MCF 10A (cell line): ENCODE measurements around the gene AMFR. TPM values are rescaled to one million over a fixed set of nuclear protein-coding genes. Genes with fewer than 3 reads are reported as not detected.
A peak's percentile ranks its signal among the peaks of the same experiment; 100 is the strongest.

Experiments
- Bru-seq: library from RNA; stranded (reverse); fragments of 400-500 nt; gene quantifications from one replicate; lab custom pipeline; 2021; lab: Mats Ljungman, UMichigan
- BruChase-seq, 2 experiments: library from RNA; stranded (reverse); fragments of 400-500 nt; gene quantifications; one replicate each; lab custom pipeline; 2021; lab: Mats Ljungman, UMichigan
- BruUV-seq: library from RNA; stranded (reverse); fragments of 400-500 nt; replicated peaks from 2 replicates; lab custom pipeline; 2021; lab: Mats Ljungman, UMichigan
- CTCF ChIA-PET: fragments of 300-600 bp; sonication (Branson Sonifier 250); formaldehyde crosslinking; extraction: SDS; loops from one replicate; lab custom pipeline; 2021; ENCODE audit warnings: antibody characterized with exemption, inconsistent platforms; lab: Yijun Ruan, JAX
- POLR2A ChIA-PET: fragments of 300-600, 350-650 bp; sonication (Branson Sonifier 250); formaldehyde crosslinking; extraction: SDS; loops from one replicate; lab custom pipeline; 2020; ENCODE audit warnings: antibody characterized with exemption, inconsistent platforms; lab: Yijun Ruan, JAX
- DNase-seq: peaks from one replicate; pipeline ENCODE4 v3.0.0-alpha.2; 2018; ENCODE audit not compliant: unreplicated experiment
- H3K27ac Mint-ChIP-seq: one replicate; pipeline ENCODE4 v1.8.0; 2022; ENCODE audit warnings: mild to moderate bottlenecking, low read depth, mixed read lengths; ENCODE audit not compliant: unreplicated experiment
- H3K27me3 Mint-ChIP-seq: one replicate; pipeline ENCODE4 v1.8.0; 2022; ENCODE audit warnings: mixed read lengths; ENCODE audit not compliant: insufficient read depth, unreplicated experiment
- H3K36me3 Mint-ChIP-seq: one replicate; pipeline ENCODE4 v1.8.0; 2022; ENCODE audit warnings: mild to moderate bottlenecking, moderate library complexity, mixed read lengths; ENCODE audit not compliant: insufficient read depth, unreplicated experiment
- H3K4me1 Mint-ChIP-seq: one replicate; pipeline ENCODE4 v1.8.0; 2022; ENCODE audit warnings: mixed read lengths; ENCODE audit not compliant: insufficient read depth, unreplicated experiment
- H3K4me3 Mint-ChIP-seq: one replicate; pipeline ENCODE4 v1.8.0; 2022; ENCODE audit warnings: mild to moderate bottlenecking, moderate library complexity, mixed read lengths; ENCODE audit not compliant: unreplicated experiment
- H3K9me3 Mint-ChIP-seq: one replicate; pipeline ENCODE4 v1.8.0; 2022; ENCODE audit warnings: mixed read lengths; ENCODE audit not compliant: unreplicated experiment
- intact Hi-C: fragments of 100-400 bp; cut with micrococcal nuclease; formaldehyde crosslinking; loops from 2 replicates; pipeline ENCODE4 v1.14.1; 2022
- long read RNA-seq: library from polyadenylated mRNA; stranded (forward); transcript quantifications from one replicate; pipeline ENCODE4 v2.0.0, GENCODE V29; 2022
- total RNA-seq: library from RNA; stranded (reverse); gene quantifications from 2 replicates; pipeline ENCODE4 v1.2.3, GENCODE V29; 2022
- TF ChIP-seq, protein P1 (sequence below): fragments of 200-600 bp; IDR thresholded peaks from one replicate; pipeline ENCODE4 v1.8.0; 2022; ENCODE audit warnings: antibody characterized with exemption, mild to moderate bottlenecking; ENCODE audit not compliant: unreplicated experiment

The AMFR gene
- total RNA-seq (97.2 and 109 TPM in 2 replicates), Bru-seq, nascent RNA (percentile 81 among the genes with signal in this experiment), BruChase-seq, experiment 1, labeled RNA remaining after a 6-hour chase (percentile 84 among the genes with signal in this experiment), BruChase-seq, experiment 2, labeled RNA remaining after a 2-hour chase (percentile 79 among the genes with signal in this experiment)
- long read RNA-seq, transcript AMFR-201 (14 exons, 3,600 nt): major isoform, 212 of 241 reads
- long read RNA-seq, partial matches to known transcripts: 5 of 241 reads
- long read RNA-seq, other reads (novel, unspliced or antisense): 19 of 241 reads

DNA sequence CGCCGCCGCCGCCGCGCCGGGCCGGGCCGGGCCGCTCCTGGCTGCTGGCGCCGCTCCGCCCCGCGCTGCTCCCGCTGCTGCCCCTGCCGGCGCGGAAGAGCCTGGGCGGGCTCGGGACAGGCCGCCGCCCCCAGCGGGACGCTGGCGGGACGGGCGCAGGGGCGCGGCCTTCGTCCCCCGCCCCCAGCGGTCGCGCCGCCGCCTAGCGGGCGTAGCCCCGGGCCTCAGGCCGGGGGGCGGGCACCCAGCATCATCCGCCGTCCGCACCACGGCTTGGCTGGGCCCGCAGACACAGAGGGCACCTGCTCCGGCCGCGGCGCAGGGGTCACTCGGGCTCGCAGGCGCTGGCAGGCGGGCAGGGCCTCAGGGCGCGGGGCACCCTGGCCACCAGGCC is at the start of gene AMFR:
AMFR (minus strand) TSS at position 107 of the 394 bp plus-strand sequence. CDS start 218 bp downstream, outside the sequence.
- Mint-ChIP-seq H3K27ac (peak within 1 kb of the TSS; percentile 87), H3K36me3 (peaks cover 10% of the 10 kb centered on the region), H3K9me3 (no peaks in the 10 kb centered on the region), H3K27me3 (no peaks in the 10 kb centered on the region), H3K4me3 (peak within 1 kb of the TSS; percentile 91), H3K4me1 (peaks cover 35% of the 10 kb centered on the region)
- peak; percentile 76 for DNase-seq
- POLR2A ChIA-PET: interaction anchor here (3.4 kb wide), 1 partner anchor 25 kb away, joined by 34 read pairs; the partner anchor contains the start of genes NUDT21 and OGFOD1
- CTCF ChIA-PET: interaction anchor here (0.7 kb wide), 1 partner anchor 116 kb away, joined by 4 read pairs; no protein-coding TSS in a partner anchor
- BruUV-seq: no TSS peak
- TF ChIP-seq, protein P1, sequence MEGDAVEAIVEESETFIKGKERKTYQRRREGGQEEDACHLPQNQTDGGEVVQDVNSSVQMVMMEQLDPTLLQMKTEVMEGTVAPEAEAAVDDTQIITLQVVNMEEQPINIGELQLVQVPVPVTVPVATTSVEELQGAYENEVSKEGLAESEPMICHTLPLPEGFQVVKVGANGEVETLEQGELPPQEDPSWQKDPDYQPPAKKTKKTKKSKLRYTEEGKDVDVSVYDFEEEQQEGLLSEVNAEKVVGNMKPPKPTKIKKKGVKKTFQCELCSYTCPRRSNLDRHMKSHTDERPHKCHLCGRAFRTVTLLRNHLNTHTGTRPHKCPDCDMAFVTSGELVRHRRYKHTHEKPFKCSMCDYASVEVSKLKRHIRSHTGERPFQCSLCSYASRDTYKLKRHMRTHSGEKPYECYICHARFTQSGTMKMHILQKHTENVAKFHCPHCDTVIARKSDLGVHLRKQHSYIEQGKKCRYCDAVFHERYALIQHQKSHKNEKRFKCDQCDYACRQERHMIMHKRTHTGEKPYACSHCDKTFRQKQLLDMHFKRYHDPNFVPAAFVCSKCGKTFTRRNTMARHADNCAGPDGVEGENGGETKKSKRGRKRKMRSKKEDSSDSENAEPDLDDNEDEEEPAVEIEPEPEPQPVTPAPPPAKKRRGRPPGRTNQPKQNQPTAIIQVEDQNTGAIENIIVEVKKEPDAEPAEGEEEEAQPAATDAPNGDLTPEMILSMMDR: peak; percentile 12
- intact Hi-C loops: loop anchor here (10.0 kb wide), 1 partner anchor 91 kb away; no protein-coding TSS in a partner anchor

GRCh38 chr16:56470666-56471065 is 45.3 kb upstream of the AMFR start:
- Mint-ChIP-seq H3K9me3 (no peaks in the 10 kb centered on the region), H3K27me3 (no peaks in the 10 kb centered on the region), H3K27ac (peak overlapping the region; percentile 70), H3K4me1 (peaks cover 3% of the 10 kb centered on the region), H3K36me3 (peaks cover 96% of the 10 kb centered on the region), H3K4me3 (no peak overlapping the region)
- POLR2A ChIA-PET: interaction anchor here (1.2 to 1.7 kb wide), 3 partner anchors 10 to 20 kb away, joined by 3 to 5 read pairs (median 5); partner anchors contain the start of genes NUDT21 and OGFOD1
- BruUV-seq: no TSS peak
- intact Hi-C loops: no loop called here
- no peak for DNase-seq
- TF ChIP-seq, protein P1: no peak
- CTCF ChIA-PET: interaction anchor here (0.9 kb wide), 1 partner anchor 12 kb away, joined by 3 read pairs; no protein-coding TSS in a partner anchor

- CTCF ChIA-PET: no interaction called here
- DNase-seq: no peak
- no peak overlapping the region for H3K4me3 Mint-ChIP-seq
- POLR2A ChIA-PET: interaction anchor here (1.2 to 1.7 kb wide), 2 partner anchors 11 to 19 kb away, joined by 5 read pairs; partner anchors contain the start of genes NUDT21 and OGFOD1
- peak overlapping the region; percentile 70 for H3K27ac Mint-ChIP-seq
- TF ChIP-seq, protein P1: no peak
- intact Hi-C loops: no loop called here
- peaks cover 96% of the 10 kb centered on the region for H3K36me3 Mint-ChIP-seq
- H3K4me1 Mint-ChIP-seq: peaks cover 3% of the 10 kb centered on the region
- H3K27me3 Mint-ChIP-seq: no peaks in the 10 kb centered on the region
- BruUV-seq: no TSS peak
- H3K9me3 Mint-ChIP-seq: no peaks in the 10 kb centered on the region
Measured at GRCh38 chr16:56470232-56470631, 44.9 kb upstream of the AMFR start.

DNA sequence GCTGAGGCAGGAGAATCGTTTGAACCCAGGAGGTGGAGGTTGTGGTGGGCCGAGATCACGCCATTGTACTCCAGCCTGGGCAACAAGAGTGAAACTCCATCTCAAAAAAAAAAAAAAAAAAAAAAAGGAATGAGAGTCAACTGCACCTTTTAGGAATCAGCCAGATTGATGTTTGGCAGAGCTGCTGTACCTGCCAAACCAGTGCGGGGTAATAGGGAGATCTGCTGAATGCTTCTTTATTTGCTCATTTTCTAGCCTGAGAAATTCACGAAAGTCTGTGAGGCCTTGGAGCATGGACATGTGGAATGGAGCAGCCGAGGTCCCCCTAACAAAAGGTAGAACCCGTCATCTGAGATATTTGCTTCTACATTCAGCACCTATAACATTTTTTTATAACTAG is 44.4 kb upstream of the AMFR start:
- TF ChIP-seq, protein P1: no peak
- intact Hi-C loops: no loop called here
- no TSS peak for BruUV-seq
- H3K9me3 Mint-ChIP-seq: no peaks in the 10 kb centered on the region
- peaks cover 96% of the 10 kb centered on the region for H3K36me3 Mint-ChIP-seq
- ChIA-PET CTCF (no interaction called here), POLR2A (interaction anchor here (1.2 kb wide), 1 partner anchor 19 kb away, joined by 5 read pairs; the partner anchor contains the start of genes NUDT21 and OGFOD1)
- no peak overlapping the region for H3K4me3 Mint-ChIP-seq
- DNase-seq: no peak
- H3K4me1 Mint-ChIP-seq: peaks cover 3% of the 10 kb centered on the region
- H3K27me3 Mint-ChIP-seq: no peaks in the 10 kb centered on the region
- no peak overlapping the region for H3K27ac Mint-ChIP-seq
